Mucosa of rectum (tissue), 2 donors: ENCODE data around the gene ADCY3.
"Not testable (repeated sequence)": the region's sequence is repeated elsewhere in the genome, so short reads cannot be mapped to it uniquely, and the experiment has no call there.

Experiments used
- H3K27ac ChIP-seq, 2 donors: one replicate each; pipeline ENCODE4 v1.7.0; 2013; ENCODE audit warnings: inconsistent platforms in 2 of 2, low read depth in 2 of 2, low read length in 2 of 2
- H3K27me3 ChIP-seq, 2 donors: one replicate each; pipeline ENCODE4 v1.7.0; 2013; ENCODE audit warnings: low read length in 2 of 2; ENCODE audit not compliant: control insufficient read depth in 2 of 2, insufficient read depth in 2 of 2
- H3K36me3 ChIP-seq, 2 donors: one replicate each; pipeline ENCODE4 v1.7.0; 2013; ENCODE audit warnings: low read length in 2 of 2; ENCODE audit not compliant: control insufficient read depth in 2 of 2, insufficient read depth in 2 of 2
- H3K4me1 ChIP-seq, 2 donors: one replicate each; pipeline ENCODE4 v1.7.0; 2013; ENCODE audit warnings: low read length in 2 of 2, mild to moderate bottlenecking in 1 of 2; ENCODE audit not compliant: control insufficient read depth in 2 of 2, insufficient read depth in 2 of 2
- H3K4me3 ChIP-seq, 2 donors: one replicate each; pipeline ENCODE4 v1.7.0; 2013; ENCODE audit warnings: low read length in 2 of 2
- H3K9ac ChIP-seq, 2 donors: one replicate each; pipeline ENCODE4 v1.7.0; 2013; ENCODE audit warnings: low read length in 2 of 2, low read depth in 1 of 2, mild to moderate bottlenecking in 1 of 2
- H3K9me3 ChIP-seq, 2 donors: one replicate each; pipeline ENCODE4 v1.7.0; 2013; ENCODE audit warnings: low read length in 2 of 2; ENCODE audit not compliant: control insufficient read depth in 2 of 2
- donor health status: healthy.
- donor health status: Normal muscosa, but diverticular disease.

ADCY3 gene

DNA sequence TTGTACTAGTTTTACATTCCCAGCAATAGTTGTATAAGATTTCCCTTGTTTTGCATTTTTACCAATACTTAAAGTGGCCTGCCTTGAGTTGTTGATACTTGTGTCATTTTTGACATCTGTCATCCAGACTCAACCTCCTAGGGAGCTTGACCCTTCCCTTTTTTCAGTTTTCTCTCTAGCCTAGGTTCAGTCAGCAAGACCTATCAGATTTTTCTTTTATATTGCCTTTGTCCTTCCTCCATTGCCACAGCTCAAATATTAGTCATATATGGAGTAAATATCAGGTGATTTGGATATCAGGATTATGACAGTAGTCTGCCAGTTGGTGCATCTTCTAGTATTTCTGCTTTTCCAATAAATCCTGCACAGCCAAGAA lies 113.4 kb downstream of the ADCY3 start:
- H3K9ac ChIP-seq, result no peak overlapping the region
- no peaks in the 10 kb centered on the region for H3K9me3 ChIP-seq
- H3K4me3 ChIP-seq, result no peak overlapping the region
- H3K36me3 ChIP-seq, result no peaks in the 10 kb centered on the region
- no peaks in the 10 kb centered on the region for H3K27me3 ChIP-seq
- H3K27ac ChIP-seq, result no peak overlapping the region
- H3K4me1 ChIP-seq, result no peaks in the 10 kb centered on the region

- not testable (repeated sequence) for H3K27me3 ChIP-seq, H3K36me3 ChIP-seq, H3K9ac ChIP-seq, H3K4me3 ChIP-seq, H3K9me3 ChIP-seq, H3K4me1 ChIP-seq, H3K27ac ChIP-seq
Measured at GRCh38 chr2:24805811-24806660, 114.0 kb downstream of the ADCY3 start.

- not testable (repeated sequence) for H3K36me3 ChIP-seq, H3K4me3 ChIP-seq, H3K9me3 ChIP-seq, H3K9ac ChIP-seq, H3K4me1 ChIP-seq, H3K27ac ChIP-seq, H3K27me3 ChIP-seq
Measured at GRCh38 chr2:24800487-24800886, 119.5 kb downstream of the ADCY3 start.

- Histone ChIP-seq H3K9ac (no peak overlapping the region), H3K27ac (no peak overlapping the region), H3K9me3 (no peaks in the 10 kb centered on the region), H3K36me3 (peaks cover 0 to 8% of the 10 kb centered on the region in 2 donors), H3K27me3 (no peaks in the 10 kb centered on the region), H3K4me1 (peaks cover 5 to 6% of the 10 kb centered on the region in 2 donors), H3K4me3 (no peak overlapping the region)
Measured at GRCh38 chr2:24797644-24798043, 122.4 kb downstream of the ADCY3 start.

- H3K4me3 ChIP-seq, result peak overlapping the region; percentile 93 to 100
- H3K36me3 ChIP-seq, result peaks cover 0 to 9% of the 10 kb centered on the region in 2 donors
- no peak overlapping the region for H3K27ac ChIP-seq
- H3K9ac ChIP-seq, result peak overlapping the region; percentile 94 to 97
- no peaks in the 10 kb centered on the region for H3K9me3 ChIP-seq
- H3K27me3 ChIP-seq, result no peaks in the 10 kb centered on the region
- H3K4me1 ChIP-seq, result peaks cover 5 to 13% of the 10 kb centered on the region in 2 donors
Measured at GRCh38 chr2:24793761-24794435, 126.1 kb downstream of the ADCY3 start.

- H3K9ac ChIP-seq, result peak within 1 kb of the TSS; percentile 94 to 97
- H3K9me3 ChIP-seq, result no peaks in the 10 kb centered on the region
- H3K36me3 ChIP-seq, result peaks cover 0 to 9% of the 10 kb centered on the region in 2 donors
- peak within 1 kb of the TSS; percentile 99 to 100 for H3K27ac ChIP-seq
- H3K4me3 ChIP-seq, result peak within 1 kb of the TSS; percentile 93 to 100
- H3K27me3 ChIP-seq, result no peaks in the 10 kb centered on the region
- peaks cover 5 to 13% of the 10 kb centered on the region in 2 donors for H3K4me1 ChIP-seq
Measured at GRCh38 chr2:24792874-24793760, 126.9 kb downstream of the ADCY3 start, which contains the start of the genes CENPO and PTRHD1. TSS of gene CENPO (plus strand) at chr2:24793425. CDS start at chr2:24793920, 495 bp downstream. TSS of gene PTRHD1 (minus strand) at chr2:24793391. CDS start at chr2:24793377, 14 bp downstream.

GRCh38 chr2:24792542-24792873 lies 127.5 kb downstream of the ADCY3 start:
- H3K36me3 ChIP-seq, result peaks cover 0 to 9% of the 10 kb centered on the region in 2 donors
- H3K27me3 ChIP-seq, result no peaks in the 10 kb centered on the region
- peak overlapping the region; percentile 99 to 100 for H3K27ac ChIP-seq
- peak overlapping the region; percentile 93 to 100 for H3K4me3 ChIP-seq
- peaks cover 5 to 13% of the 10 kb centered on the region in 2 donors for H3K4me1 ChIP-seq
- H3K9ac ChIP-seq, result peak overlapping the region; percentile 94 to 97
- no peaks in the 10 kb centered on the region for H3K9me3 ChIP-seq

DNA sequence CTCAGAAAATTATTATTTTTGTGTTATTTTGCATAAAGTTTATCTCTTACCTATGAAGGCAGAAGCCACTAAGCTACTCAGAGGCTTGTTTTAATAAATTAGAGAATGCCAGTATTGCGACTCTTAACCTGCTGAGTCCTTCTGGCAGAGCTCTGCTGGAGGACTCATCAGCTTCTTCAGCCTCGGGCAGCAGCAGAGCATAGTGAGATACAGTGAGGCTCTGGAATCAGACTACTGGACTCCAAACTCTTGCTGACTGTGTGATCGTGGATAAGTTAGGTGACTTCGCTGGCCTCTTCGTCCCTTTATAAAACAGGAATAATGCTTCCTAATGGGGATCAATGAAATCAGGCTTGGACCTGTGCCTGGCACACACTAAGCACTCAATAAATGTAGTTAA lies 128.6 kb downstream of the ADCY3 start:
- no peaks in the 10 kb centered on the region for H3K27me3 ChIP-seq
- no peaks in the 10 kb centered on the region for H3K9me3 ChIP-seq
- H3K4me1 ChIP-seq, result peaks cover 5 to 13% of the 10 kb centered on the region in 2 donors
- H3K4me3 ChIP-seq, result no peak overlapping the region
- H3K9ac ChIP-seq, result no peak overlapping the region
- no peak overlapping the region for H3K27ac ChIP-seq
- peaks cover 0 to 4% of the 10 kb centered on the region in 2 donors for H3K36me3 ChIP-seq

DNA sequence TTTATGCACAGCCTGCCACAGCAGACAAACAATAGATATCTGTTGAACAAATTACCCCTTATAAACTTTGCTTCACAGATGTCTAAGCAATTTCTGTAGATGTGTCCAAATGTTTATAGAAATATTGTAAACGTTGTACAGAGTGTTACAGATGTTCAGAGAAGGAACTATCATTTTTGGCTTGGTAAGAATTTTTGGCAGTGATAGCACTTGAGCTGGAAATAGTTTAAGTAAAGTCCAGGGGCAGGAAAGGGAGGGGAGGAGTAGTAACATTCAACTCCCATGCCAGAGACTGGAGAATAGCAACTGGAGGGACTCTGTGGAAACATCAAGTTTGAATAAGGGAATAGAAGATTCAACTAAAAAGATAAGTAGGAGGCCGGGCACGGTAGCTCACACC lies 131.2 kb downstream of the ADCY3 start:
- Histone ChIP-seq H3K4me3 (no peak overlapping the region), H3K36me3 (peaks cover 0 to 4% of the 10 kb centered on the region in 2 donors), H3K27ac (no peak overlapping the region), H3K27me3 (no peaks in the 10 kb centered on the region), H3K4me1 (peaks cover 2 to 9% of the 10 kb centered on the region in 2 donors), H3K9me3 (no peaks in the 10 kb centered on the region), H3K9ac (no peak overlapping the region)
